Gastroesophageal sphincter (tissue), 4 donors: ENCODE results near the gene KIRREL3. TPM values are rescaled to one million over a fixed set of nuclear protein-coding genes. Genes with fewer than 3 reads are reported as not detected.

Experiments
- ATAC-seq: fragments of 150-250 bp; one replicate; pipeline ENCODE4 v1.9.1; 2016; ENCODE audit warnings: mild to moderate bottlenecking, moderate library complexity
- H3K27ac ChIP-seq, 4 donors: fragments of 200-600 bp; sonication (generic) in 3 of 4; 1 replicate in 3 of 4; 2 replicates in 1 of 4; pipeline ENCODE4 v1.5.1; 2016 to 2019
- H3K27me3 ChIP-seq: fragments of 200-600 bp; sonication (generic); one replicate; pipeline ENCODE4 v1.5.1; 2019
- H3K36me3 ChIP-seq, 2 donors: fragments of 200-600 bp; sonication (generic); one replicate each; pipeline ENCODE4 v1.5.1; 2019; ENCODE audit warnings: control low read depth in 1 of 2
- H3K4me1 ChIP-seq, 3 donors: fragments of 200-600 bp; sonication (generic); 1 replicate in 2 of 3; 2 replicates in 1 of 3; pipeline ENCODE4 v1.5.1; 2016 to 2019; ENCODE audit warnings: control low read depth in 2 of 3
- H3K4me3 ChIP-seq, 2 donors: fragments of 200-600 bp; sonication (generic); one replicate each; pipeline ENCODE4 v1.5.1; 2019; ENCODE audit warnings: mild to moderate bottlenecking in 1 of 2, moderate library complexity in 1 of 2
- H3K9me3 ChIP-seq, 3 donors: fragments of 200-600 bp; sonication (generic); one replicate each; pipeline ENCODE4 v1.5.1; 2017 to 2019; ENCODE audit warnings: control low read depth in 2 of 3
- CTCF ChIP-seq, 4 experiments: fragments of 200-600 bp in 2 of 4; fragments of 450-650 bp in 2 of 4; sonication (generic) in 1 of 4; IDR thresholded peaks; one replicate each; pipeline ENCODE4 v1.5.1; 2017 to 2019; ENCODE audit warnings: antibody characterized with exemption in 4 of 4, mild to moderate bottlenecking in 2 of 4, moderate library complexity in 2 of 4
- EP300 ChIP-seq: sonication (generic); formaldehyde crosslinking; IDR thresholded peaks from one replicate; pipeline ENCODE4 v1.6.1; 2017; ENCODE audit warnings: antibody characterized with exemption, mild to moderate bottlenecking
- POLR2A ChIP-seq, 2 donors: fragments of 450-650 bp; IDR thresholded peaks; one replicate each; pipeline ENCODE4 v1.6.1; 2017; ENCODE audit warnings: antibody characterized with exemption in 2 of 2, mild to moderate bottlenecking in 2 of 2, moderate library complexity in 1 of 2
- POLR2AphosphoS5 ChIP-seq: sonication (generic); formaldehyde crosslinking; IDR thresholded peaks from one replicate; pipeline ENCODE4 v1.6.1; 2017; ENCODE audit warnings: antibody characterized with exemption
- WGBS, 2 donors: methylation state at CpG; one replicate each; pipeline ENCODE4 v1.1.5; 2018; ENCODE audit warnings: low coverage in 1 of 2; 5-methylcytosine and 5-hydroxymethylcytosine counted together
- total RNA-seq, 4 donors: library from RNA; depleted of rRNA; stranded (reverse); fragments of >200 nt; gene quantifications; one replicate each; pipeline ENCODE4 v1.1.0, GENCODE V29; 2016

The KIRREL3 gene
- total RNA-seq, 4 donors from 2014 or later, result 0.54 to 3.9 (median 1.4) TPM

GRCh38 chr11:126929179-126930061 lies 71.2 kb downstream of the KIRREL3 start:
- Histone ChIP-seq H3K36me3 (no peaks in the 10 kb centered on the region), H3K27me3 (peaks cover 19% of the 10 kb centered on the region), H3K27ac (peak overlapping the region in 2 of 4 donors; percentile 11 to 16), H3K4me3 (no peak overlapping the region), H3K9me3 (peaks cover 0 to 14% (median 0%) of the 10 kb centered on the region in 3 donors), H3K4me1 (no peaks in the 10 kb centered on the region)
- 62 to 90% methylated on average over 6 of the region's 10 CpGs for WGBS, 2 donors
- no peak for TF ChIP-seq EP300
- TF ChIP-seq POLR2AphosphoS5, result no peak
- TF ChIP-seq CTCF (IDR thresholded peaks at IDR 0.05), result no peak
- no peak for TF ChIP-seq POLR2A (IDR thresholded peaks at IDR 0.05)
- ATAC-seq, result peak; percentile 31

GRCh38 chr11:126927623-126928022 lies 72.9 kb downstream of the KIRREL3 start:
- H3K27ac ChIP-seq, result no peak overlapping the region
- peaks cover 23% of the 10 kb centered on the region for H3K27me3 ChIP-seq
- no peaks in the 10 kb centered on the region for H3K9me3 ChIP-seq
- TF ChIP-seq POLR2AphosphoS5 (no peak), CTCF (IDR thresholded peaks at IDR 0.05) (no peak), EP300 (no peak), POLR2A (IDR thresholded peaks at IDR 0.05) (no peak)
- no peaks in the 10 kb centered on the region for H3K4me1 ChIP-seq
- 53 to 67% methylated on average over 1 to 2 of the region's 2 CpGs for WGBS, 2 donors
- no peak overlapping the region for H3K4me3 ChIP-seq
- H3K36me3 ChIP-seq, result no peaks in the 10 kb centered on the region
- no peak for ATAC-seq

- no peaks in the 10 kb centered on the region for H3K9me3 ChIP-seq
- H3K27ac ChIP-seq, result no peak overlapping the region
- H3K4me3 ChIP-seq, result no peak overlapping the region
- TF ChIP-seq EP300 (no peak), CTCF (IDR thresholded peaks at IDR 0.05) (no peak), POLR2A (IDR thresholded peaks at IDR 0.05) (no peak), POLR2AphosphoS5 (no peak)
- H3K4me1 ChIP-seq, result no peaks in the 10 kb centered on the region
- peaks cover 23% of the 10 kb centered on the region for H3K27me3 ChIP-seq
- WGBS, 2 donors, result 45 to 63% methylated on average over 2 to 8 of the region's 9 CpGs
- no peaks in the 10 kb centered on the region for H3K36me3 ChIP-seq
- no peak for ATAC-seq
Observed at GRCh38 chr11:126926376-126926791, 74.2 kb downstream of the KIRREL3 start.

GRCh38 chr11:126925321-126926093 lies 75.1 kb downstream of the KIRREL3 start:
- Histone ChIP-seq H3K9me3 (no peaks in the 10 kb centered on the region), H3K27me3 (peaks cover 16% of the 10 kb centered on the region), H3K27ac (no peak overlapping the region), H3K36me3 (no peaks in the 10 kb centered on the region), H3K4me1 (no peaks in the 10 kb centered on the region), H3K4me3 (no peak overlapping the region)
- ATAC-seq, result no peak
- 54 to 58% methylated on average over 4 of the region's 11 CpGs for WGBS, 2 donors
- no peak for TF ChIP-seq CTCF (IDR thresholded peaks at IDR 0.05)
- TF ChIP-seq EP300, result no peak
- TF ChIP-seq POLR2AphosphoS5, result no peak
- TF ChIP-seq POLR2A (IDR thresholded peaks at IDR 0.05), result no peak
